ENCODE results near the gene SPACA7.

The SPACA7 gene

DNA sequence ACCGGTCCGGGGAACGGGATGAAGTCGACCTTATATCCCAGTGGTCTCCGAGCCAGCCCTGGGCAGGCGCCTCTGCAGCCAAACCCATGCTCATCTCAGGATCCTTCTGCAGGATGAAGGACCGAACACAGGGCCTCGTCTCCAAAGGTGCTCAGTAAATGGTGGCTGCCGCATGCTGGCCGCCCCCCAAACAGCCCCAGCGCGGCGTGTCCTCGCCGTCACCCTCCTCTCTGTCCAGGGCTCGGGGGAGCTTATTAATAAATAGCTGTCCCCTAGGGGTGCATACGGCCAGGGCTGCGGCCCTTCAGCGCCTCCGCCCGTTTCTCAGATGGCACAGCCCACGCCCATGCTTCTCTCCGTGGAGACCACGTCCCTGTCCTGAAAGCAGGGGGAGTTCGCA is 32.6 kb upstream of the SPACA7 start:
- no peak for TF ChIP-seq SIN3A (IDR thresholded peaks at IDR 0.05; ENCODE audit: borderline replicate concordance, insufficient read depth, low read length)
- TF ChIP-seq FOXP2 (optimal IDR thresholded peaks at IDR 0.05; ENCODE audit: borderline replicate concordance, extremely low read depth, extremely low read length, insufficient read depth): no peak
- no peak for TF ChIP-seq TAF1 (IDR thresholded peaks at IDR 0.05; ENCODE audit: borderline replicate concordance, insufficient read depth, low read length)
- no peak for TF ChIP-seq POLR2AphosphoS5 (IDR thresholded peaks at IDR 0.05; ENCODE audit: low read depth, low read length)
- TF ChIP-seq, protein P1, sequence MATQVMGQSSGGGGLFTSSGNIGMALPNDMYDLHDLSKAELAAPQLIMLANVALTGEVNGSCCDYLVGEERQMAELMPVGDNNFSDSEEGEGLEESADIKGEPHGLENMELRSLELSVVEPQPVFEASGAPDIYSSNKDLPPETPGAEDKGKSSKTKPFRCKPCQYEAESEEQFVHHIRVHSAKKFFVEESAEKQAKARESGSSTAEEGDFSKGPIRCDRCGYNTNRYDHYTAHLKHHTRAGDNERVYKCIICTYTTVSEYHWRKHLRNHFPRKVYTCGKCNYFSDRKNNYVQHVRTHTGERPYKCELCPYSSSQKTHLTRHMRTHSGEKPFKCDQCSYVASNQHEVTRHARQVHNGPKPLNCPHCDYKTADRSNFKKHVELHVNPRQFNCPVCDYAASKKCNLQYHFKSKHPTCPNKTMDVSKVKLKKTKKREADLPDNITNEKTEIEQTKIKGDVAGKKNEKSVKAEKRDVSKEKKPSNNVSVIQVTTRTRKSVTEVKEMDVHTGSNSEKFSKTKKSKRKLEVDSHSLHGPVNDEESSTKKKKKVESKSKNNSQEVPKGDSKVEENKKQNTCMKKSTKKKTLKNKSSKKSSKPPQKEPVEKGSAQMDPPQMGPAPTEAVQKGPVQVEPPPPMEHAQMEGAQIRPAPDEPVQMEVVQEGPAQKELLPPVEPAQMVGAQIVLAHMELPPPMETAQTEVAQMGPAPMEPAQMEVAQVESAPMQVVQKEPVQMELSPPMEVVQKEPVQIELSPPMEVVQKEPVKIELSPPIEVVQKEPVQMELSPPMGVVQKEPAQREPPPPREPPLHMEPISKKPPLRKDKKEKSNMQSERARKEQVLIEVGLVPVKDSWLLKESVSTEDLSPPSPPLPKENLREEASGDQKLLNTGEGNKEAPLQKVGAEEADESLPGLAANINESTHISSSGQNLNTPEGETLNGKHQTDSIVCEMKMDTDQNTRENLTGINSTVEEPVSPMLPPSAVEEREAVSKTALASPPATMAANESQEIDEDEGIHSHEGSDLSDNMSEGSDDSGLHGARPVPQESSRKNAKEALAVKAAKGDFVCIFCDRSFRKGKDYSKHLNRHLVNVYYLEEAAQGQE (IDR thresholded peaks at IDR 0.05; ENCODE audit: insufficient read depth in 1 of 2, low read depth in 2 of 2, low read length in 2 of 2): no peak

DNA sequence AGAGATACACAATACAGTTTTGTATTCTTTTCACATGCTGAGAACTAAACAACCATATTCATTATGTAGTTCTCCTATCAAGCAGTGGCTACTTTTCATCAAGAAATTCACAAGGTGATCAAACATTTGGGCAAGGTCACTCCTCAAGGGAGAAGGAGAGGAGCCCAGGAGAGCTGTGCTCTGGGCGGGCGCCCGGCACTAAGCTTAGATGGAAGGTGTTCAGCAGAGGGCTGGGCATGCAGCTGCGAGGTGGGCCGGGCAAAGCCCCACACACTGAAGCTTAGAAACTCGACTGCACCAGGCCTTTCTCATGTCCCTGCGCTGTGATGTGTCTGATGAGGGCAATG is 30.4 kb upstream of the SPACA7 start:
- TF ChIP-seq FOXP2 (optimal IDR thresholded peaks at IDR 0.05; ENCODE audit: borderline replicate concordance, extremely low read depth, extremely low read length, insufficient read depth) (no peak), TAF1 (IDR thresholded peaks at IDR 0.05; ENCODE audit: borderline replicate concordance, insufficient read depth, low read length) (no peak), SIN3A (IDR thresholded peaks at IDR 0.05; ENCODE audit: borderline replicate concordance, insufficient read depth, low read length) (no peak), POLR2AphosphoS5 (IDR thresholded peaks at IDR 0.05; ENCODE audit: low read depth, low read length) (no peak)
- TF ChIP-seq, protein P1 (IDR thresholded peaks at IDR 0.05; ENCODE audit: insufficient read depth in 1 of 2, low read depth in 2 of 2, low read length in 2 of 2): no peak

DNA sequence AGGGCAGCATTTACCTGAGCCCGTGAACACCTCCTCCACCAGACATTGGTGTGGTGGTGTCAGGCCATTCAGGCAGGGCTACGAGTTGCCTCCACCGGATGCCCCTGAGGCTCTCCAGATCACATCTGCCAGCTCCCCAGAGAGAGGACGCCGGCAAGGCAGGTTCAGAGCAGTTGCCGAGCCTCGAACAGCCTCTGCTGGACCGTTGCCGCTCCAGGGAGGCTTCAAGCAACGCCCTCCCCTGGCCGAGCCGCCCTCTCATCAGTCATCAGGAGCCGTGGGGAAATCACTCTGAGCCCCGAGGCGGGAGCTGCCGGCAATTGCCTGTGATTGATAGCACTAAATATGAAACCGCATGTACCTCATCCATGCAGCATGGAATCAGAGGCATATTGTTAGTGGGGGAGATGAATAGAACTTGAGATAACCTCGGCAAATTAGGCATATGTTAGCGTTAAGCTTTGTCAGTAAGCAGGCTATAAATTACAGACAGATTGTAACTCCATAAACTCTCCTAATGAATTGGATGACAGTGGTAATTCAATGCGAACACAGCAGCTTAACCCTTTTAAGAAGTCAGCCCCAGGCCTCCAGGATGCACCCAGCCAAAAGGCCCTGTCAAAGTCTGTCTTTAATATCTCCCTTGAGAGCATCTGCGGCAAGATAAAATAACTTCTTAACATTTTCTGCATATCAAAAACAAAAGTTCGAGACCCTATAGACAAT is 29.8 kb upstream of the SPACA7 start:
- TF ChIP-seq POLR2AphosphoS5 (IDR thresholded peaks at IDR 0.05; ENCODE audit: low read depth, low read length): no peak
- TF ChIP-seq, protein P1 (IDR thresholded peaks at IDR 0.05; ENCODE audit: insufficient read depth in 1 of 2, low read depth in 2 of 2, low read length in 2 of 2): no peak
- no peak for TF ChIP-seq FOXP2 (optimal IDR thresholded peaks at IDR 0.05; ENCODE audit: borderline replicate concordance, extremely low read depth, extremely low read length, insufficient read depth)
- TF ChIP-seq TAF1 (IDR thresholded peaks at IDR 0.05; ENCODE audit: borderline replicate concordance, insufficient read depth, low read length): no peak
- TF ChIP-seq SIN3A (IDR thresholded peaks at IDR 0.05; ENCODE audit: borderline replicate concordance, insufficient read depth, low read length): no peak

DNA sequence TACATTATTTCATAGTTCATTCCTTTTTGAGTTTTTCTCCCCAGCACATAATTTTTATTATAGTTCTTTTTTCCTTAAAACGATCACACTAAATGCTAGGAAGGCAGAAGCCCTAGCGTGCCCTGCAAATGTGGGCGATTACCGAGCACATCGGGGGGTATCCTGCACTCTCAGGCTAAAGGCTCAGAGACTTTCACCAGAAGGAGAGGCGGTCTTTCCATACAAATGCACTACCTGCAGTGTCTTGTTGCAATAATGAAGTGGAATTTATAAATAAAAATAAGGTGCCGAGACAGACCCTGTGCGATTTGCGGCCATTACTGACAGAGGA is 29.3 kb upstream of the SPACA7 start:
- no peak for TF ChIP-seq TAF1 (IDR thresholded peaks at IDR 0.05; ENCODE audit: borderline replicate concordance, insufficient read depth, low read length)
- TF ChIP-seq FOXP2 (optimal IDR thresholded peaks at IDR 0.05; ENCODE audit: borderline replicate concordance, extremely low read depth, extremely low read length, insufficient read depth): no peak
- no peak for TF ChIP-seq SIN3A (IDR thresholded peaks at IDR 0.05; ENCODE audit: borderline replicate concordance, insufficient read depth, low read length)
- TF ChIP-seq, protein P1 (IDR thresholded peaks at IDR 0.05; ENCODE audit: insufficient read depth in 1 of 2, low read depth in 2 of 2, low read length in 2 of 2): no peak
- no peak for TF ChIP-seq POLR2AphosphoS5 (IDR thresholded peaks at IDR 0.05; ENCODE audit: low read depth, low read length)

Measured in PFSK-1 (cell line).